Mucosa of descending colon (tissue), 3 donors: ENCODE results near the gene TTC33. TPM values are rescaled to one million over a fixed set of nuclear protein-coding genes. Genes with fewer than 3 reads are reported as not detected.

Source experiments
- ATAC-seq: fragments of 200-7000 bp; cut with Tn5 transposase; one replicate; pipeline ENCODE4 v1.9.1; 2020; ENCODE audit warnings: mild to moderate bottlenecking, moderate library complexity
- DNase-seq, 3 donors: peaks; one replicate each; pipeline ENCODE4 v3.0.0-alpha.2; 2020
- H3K36me3 ChIP-seq: fragments of 200-600 bp; one replicate; pipeline ENCODE4 v1.8.0; 2021; ENCODE audit warnings: low read depth, mild to moderate bottlenecking
- H3K4me1 ChIP-seq: fragments of 200-600 bp; one replicate; pipeline ENCODE4 v1.8.0; 2021; ENCODE audit warnings: low read depth, mild to moderate bottlenecking
- H3K4me3 ChIP-seq: fragments of 200-600 bp; one replicate; pipeline ENCODE4 v1.8.0; 2021; ENCODE audit warnings: mild to moderate bottlenecking
- H3K9me3 ChIP-seq: fragments of 200-600 bp; one replicate; pipeline ENCODE4 v1.8.0; 2021; ENCODE audit warnings: mild to moderate bottlenecking
- CTCF ChIP-seq: fragments of 200-600 bp; IDR thresholded peaks from one replicate; pipeline ENCODE4 v1.8.0; 2022; ENCODE audit warnings: antibody characterized with exemption, mild to moderate bottlenecking
- intact Hi-C, 2 donors: fragments of 100-400 bp; cut with DNase I in 1 of 2; cut with micrococcal nuclease in 1 of 2; formaldehyde crosslinking; loops; one replicate each; pipeline versions ENCODE4 v1.11.0 to v1.11.1; 2022; cut with DNase I, micrococcal nuclease
- total RNA-seq, 3 donors: library from RNA; stranded (reverse); fragmentation: NEBNext Ultra II Directional in 2 of 3; extraction: Animal tissue kit (Norgen Biotek cat#: 25700) in 2 of 3; gene quantifications; one replicate each; pipeline versions ENCODE4 v1.2.1 to v1.2.4, GENCODE V29; 2021 to 2023
- donor health status: DM: no; HTN: no; CAD: no; lungs with moderate emphysema.
- donor health status: DM: no; HTN: no; CAD: no.
- donor health status: DM: no; HTN: yes; CAD: no.

The TTC33 gene
- total RNA-seq, 3 donors from 2014 or later: 15.1 to 22.6 (median 17.2) TPM

GRCh38 chr5:40554054-40554453 is 201.7 kb downstream of the TTC33 start:
- no peak for TF ChIP-seq CTCF
- no peak overlapping the region for H3K4me3 ChIP-seq
- peaks cover 6% of the 10 kb centered on the region for H3K4me1 ChIP-seq
- peak; percentile 51 for ATAC-seq
- no peak for DNase-seq
- no peaks in the 10 kb centered on the region for H3K36me3 ChIP-seq
- H3K9me3 ChIP-seq: no peaks in the 10 kb centered on the region
- intact Hi-C loops: no loop called here

GRCh38 chr5:40552981-40553380 is 202.8 kb downstream of the TTC33 start:
- peaks cover 6% of the 10 kb centered on the region for H3K4me1 ChIP-seq
- no peak for TF ChIP-seq CTCF
- ATAC-seq (no peak), DNase-seq (no peak)
- H3K36me3 ChIP-seq: no peaks in the 10 kb centered on the region
- intact Hi-C loops: no loop called here
- no peaks in the 10 kb centered on the region for H3K9me3 ChIP-seq
- H3K4me3 ChIP-seq: no peak overlapping the region

GRCh38 chr5:40551496-40552491 is 204.0 kb downstream of the TTC33 start:
- intact Hi-C loops: no loop called here
- no peaks in the 10 kb centered on the region for H3K36me3 ChIP-seq
- no peak for TF ChIP-seq CTCF
- no peak for ATAC-seq
- H3K9me3 ChIP-seq: no peaks in the 10 kb centered on the region
- no peak for DNase-seq
- no peak overlapping the region for H3K4me3 ChIP-seq
- H3K4me1 ChIP-seq: peaks cover 6% of the 10 kb centered on the region

GRCh38 chr5:40550481-40550880 is 205.3 kb downstream of the TTC33 start:
- DNase-seq: no peak
- no peak overlapping the region for H3K4me3 ChIP-seq

GRCh38 chr5:40549616-40550015 is 206.1 kb downstream of the TTC33 start:
- no peaks in the 10 kb centered on the region for H3K9me3 ChIP-seq

More at GRCh38 chr5:40550481-40550880, 205.3 kb downstream of the TTC33 start:
- Histone ChIP-seq H3K4me1 (peaks cover 6% of the 10 kb centered on the region), H3K9me3 (no peaks in the 10 kb centered on the region), H3K36me3 (no peaks in the 10 kb centered on the region)
- ATAC-seq: no peak
- TF ChIP-seq CTCF: no peak
- intact Hi-C loops: no loop called here

More at GRCh38 chr5:40549616-40550015, 206.1 kb downstream of the TTC33 start:
- Histone ChIP-seq H3K36me3 (no peaks in the 10 kb centered on the region), H3K4me1 (peaks cover 4% of the 10 kb centered on the region), H3K4me3 (no peak overlapping the region)
- DNase-seq (no peak), ATAC-seq (no peak)
- intact Hi-C loops: no loop called here
- no peak for TF ChIP-seq CTCF
